DMS153 treated with DMSO at 0.1 percent for 48 hours (cell line): ENCODE measurements around the gene PSKH1.

Experiments used
- DNase-seq: peaks from one replicate; lab custom pipeline; 2025; ENCODE audit not compliant: unreplicated experiment; lab: John Stamatoyannopoulos, UW

The PSKH1 gene

GRCh38 chr16:67977005-67977404 is 84.0 kb downstream of the PSKH1 start:
- DNase-seq = no peak

- no peak for DNase-seq
These were observed 84.6 kb downstream of the PSKH1 start for GRCh38 chr16:67977469-67978227.
